ENCODE results near the gene RRP8. TPM values are rescaled to one million over a fixed set of nuclear protein-coding genes. Genes with fewer than 3 reads are reported as not detected.

The RRP8 gene
- total and polyA plus RNA-seq, 10 of the 15 experiments (the other 5 are each of a cell fraction or from before 2014, with no cell fraction given) = 4.7 to 51.2 (median 23.9) TPM

GRCh38 chr11:6602096-6602940 lies 1.1 kb downstream of the RRP8 start:
- H3K9me3 ChIP-seq (replicated peaks; ENCODE audit: control insufficient read depth, insufficient read depth, low read length) = no peaks in the 10 kb centered on the region
- peaks cover 10 to 18% of the 10 kb centered on the region in 2 experiments for H3K36me3 ChIP-seq (ENCODE audit: control insufficient read depth in 2 of 2, insufficient read depth in 2 of 2, low read length in 1 of 2)
- peak overlapping the region; percentile 85 for H3K27ac ChIP-seq (ENCODE audit: control insufficient read depth, insufficient read depth)
- RAD21 ChIA-PET (ENCODE audit: unreplicated experiment) = interaction anchor here (0.7 to 4.8 kb wide), 5 partner anchors 9 to 223 kb away, joined by 3 to 60 read pairs (median 9); partner anchors contain the start of genes MRPL17, TAF10 and TPP1
- no peak overlapping the region for H2AFZ ChIP-seq (ENCODE audit: control insufficient read depth, low read depth, low read length)
- H3K27me3 ChIP-seq (replicated peaks in 1 of 2; ENCODE audit: control insufficient read depth in 2 of 2, insufficient read depth in 2 of 2, low read length in 1 of 2) = no peaks in the 10 kb centered on the region
- H3K79me2 ChIP-seq (ENCODE audit: control insufficient read depth, insufficient read depth, low read length) = peaks cover 71% of the 10 kb centered on the region
- peak overlapping the region; percentile 96 for H3K4me2 ChIP-seq (ENCODE audit: control insufficient read depth, insufficient read depth)
- H3K4me3 ChIP-seq = peak overlapping the region; percentile 96
- CTCF ChIA-PET = interaction anchor here (0.9 to 2.2 kb wide), 6 partner anchors 8 to 104 kb away, joined by 3 to 9 read pairs (median 3); partner anchors contain the start of genes MRPL17 and TPP1
- WGBS (ENCODE audit: insufficient coverage, insufficient replicate concordance, low lambda C conversion rate, missing lambda C conversion rate) = 54% methylated on average over 7 of the region's 7 CpGs
- ATAC-seq (no peak), DNase-seq (ENCODE audit: low read depth, low spot score) (no peak), FAIRE-seq (no peak)
- POLR2A ChIA-PET = interaction anchor here (0.6 to 2.2 kb wide), 4 partner anchors 9 to 1079 kb away, joined by 3 to 29 read pairs (median 6); partner anchors contain the start of genes MRPL17 and TPP1
- peak overlapping the region; percentile 87 for H3K9ac ChIP-seq (ENCODE audit: control insufficient read depth, insufficient read depth, low read length)
- TSS peak; percentile 62 for BruUV-seq (replicated peaks)
- H3K4me1 ChIP-seq (ENCODE audit: control insufficient read depth, insufficient read depth, low read length) = peaks cover 17% of the 10 kb centered on the region
- in situ Hi-C loops (cut with MboI) = no loop called here
- SMC1A ChIA-PET (ENCODE audit: uncharacterized antibody, unreplicated experiment) = interaction anchor here (0.7 to 6.2 kb wide), 5 partner anchors 15 to 223 kb away, joined by 3 to 57 read pairs (median 6); partner anchors contain the start of gene MRPL17
- intact Hi-C loops (cut with micrococcal nuclease; ENCODE audit: unreplicated experiment) = loop anchor here (2.0 to 10.0 kb wide), 2 partner anchors 72 to 218 kb away; no protein-coding TSS in a partner anchor
- no peaks in the 10 kb centered on the region for H4K20me1 ChIP-seq (ENCODE audit: control insufficient read depth, insufficient read depth)
- TF ChIP-seq MAX (IDR thresholded peaks at IDR 0.05; ENCODE audit: low read depth, low read length) (no peak), YBX1 (IDR thresholded peaks at IDR 0.05) (no peak), SMAD1 (IDR thresholded peaks at IDR 0.05; ENCODE audit: low read depth, partially characterized antibody) (no peak), CHD4 (IDR thresholded peaks at IDR 0.05) (no peak), EGR1 (IDR thresholded peaks at IDR 0.05; ENCODE audit: borderline replicate concordance in 1 of 2, low read depth in 2 of 2, low read length in 2 of 2) (no peak), STAT1 (conservative IDR thresholded peaks at IDR 0.05) (no peak), HDAC2 (IDR thresholded peaks at IDR 0.05) (no peak), KDM1A (IDR thresholded peaks at IDR 0.05; ENCODE audit: borderline replicate concordance) (no peak)

Data from GM12878 (cell line).